GM12872 (cell line): ENCODE results near the gene CCND3.

Experiments used
- TF ChIP-seq, protein P1 (sequence below): IDR thresholded peaks from 3 replicates; pipeline ENCODE4 v1.5.1; 2011; ENCODE audit warnings: low read depth, mild to moderate bottlenecking, low read length, moderate library complexity; ENCODE audit not compliant: insufficient read depth

The CCND3 gene

DNA sequence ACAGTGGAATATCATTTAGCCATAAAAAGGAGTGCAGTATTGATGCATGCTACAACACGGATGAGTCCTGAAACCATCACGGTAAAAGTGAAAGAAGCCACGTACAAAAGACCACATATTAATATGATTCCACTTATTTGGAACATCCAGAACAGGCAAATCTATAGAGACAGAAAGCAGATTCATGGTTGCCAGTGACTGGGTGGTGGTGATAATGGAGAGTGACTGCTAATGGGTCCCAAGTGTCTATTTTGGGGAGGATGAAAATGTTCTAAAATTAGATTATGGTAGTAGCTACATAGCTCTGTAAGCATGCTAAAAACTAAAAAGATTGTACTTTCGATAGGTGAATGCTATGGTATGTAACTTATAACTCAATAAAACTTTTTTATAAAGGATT, 18.4 kb upstream of the CCND3 start:
- TF ChIP-seq, protein P1, sequence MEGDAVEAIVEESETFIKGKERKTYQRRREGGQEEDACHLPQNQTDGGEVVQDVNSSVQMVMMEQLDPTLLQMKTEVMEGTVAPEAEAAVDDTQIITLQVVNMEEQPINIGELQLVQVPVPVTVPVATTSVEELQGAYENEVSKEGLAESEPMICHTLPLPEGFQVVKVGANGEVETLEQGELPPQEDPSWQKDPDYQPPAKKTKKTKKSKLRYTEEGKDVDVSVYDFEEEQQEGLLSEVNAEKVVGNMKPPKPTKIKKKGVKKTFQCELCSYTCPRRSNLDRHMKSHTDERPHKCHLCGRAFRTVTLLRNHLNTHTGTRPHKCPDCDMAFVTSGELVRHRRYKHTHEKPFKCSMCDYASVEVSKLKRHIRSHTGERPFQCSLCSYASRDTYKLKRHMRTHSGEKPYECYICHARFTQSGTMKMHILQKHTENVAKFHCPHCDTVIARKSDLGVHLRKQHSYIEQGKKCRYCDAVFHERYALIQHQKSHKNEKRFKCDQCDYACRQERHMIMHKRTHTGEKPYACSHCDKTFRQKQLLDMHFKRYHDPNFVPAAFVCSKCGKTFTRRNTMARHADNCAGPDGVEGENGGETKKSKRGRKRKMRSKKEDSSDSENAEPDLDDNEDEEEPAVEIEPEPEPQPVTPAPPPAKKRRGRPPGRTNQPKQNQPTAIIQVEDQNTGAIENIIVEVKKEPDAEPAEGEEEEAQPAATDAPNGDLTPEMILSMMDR = no peak

DNA sequence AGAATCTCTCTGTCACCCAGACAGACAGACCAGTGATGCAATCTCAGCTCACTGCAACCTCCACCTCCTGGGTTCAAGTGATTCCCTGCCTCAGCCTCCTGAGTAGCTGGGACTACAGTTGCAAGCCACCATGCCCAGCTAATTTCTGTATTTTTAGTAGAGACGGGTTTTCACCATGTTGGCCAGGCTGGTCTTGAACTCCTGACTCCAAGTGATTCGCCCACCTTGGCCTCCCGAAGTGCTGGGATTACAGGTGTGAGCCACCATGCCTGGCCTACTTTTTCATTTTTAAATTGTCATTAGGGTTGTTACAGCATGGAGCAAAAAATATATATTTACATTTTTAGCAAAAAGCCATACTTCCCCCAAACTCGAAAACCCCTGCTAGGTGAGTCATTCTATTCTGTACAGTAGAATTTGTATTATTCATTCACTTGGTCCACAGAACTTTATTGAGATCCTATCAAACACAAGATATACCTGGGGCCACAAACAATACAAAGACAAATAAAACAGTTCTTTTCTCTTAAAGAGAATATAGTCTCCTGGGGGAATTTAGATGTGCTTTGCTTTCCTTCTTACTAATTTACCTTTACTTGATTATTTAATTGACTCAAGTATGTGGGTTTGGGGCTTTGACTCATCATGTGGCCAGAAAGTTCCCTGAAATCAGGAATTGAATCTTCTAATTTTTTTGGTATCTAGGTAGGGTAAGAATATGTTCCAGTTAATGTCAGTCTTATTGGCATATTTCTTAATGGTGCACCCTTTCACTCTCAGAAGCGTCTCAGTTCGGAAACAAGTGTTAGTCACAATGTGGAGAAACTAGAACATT, 16.6 kb upstream of the CCND3 start:
- TF ChIP-seq, protein P1 = no peak

DNA sequence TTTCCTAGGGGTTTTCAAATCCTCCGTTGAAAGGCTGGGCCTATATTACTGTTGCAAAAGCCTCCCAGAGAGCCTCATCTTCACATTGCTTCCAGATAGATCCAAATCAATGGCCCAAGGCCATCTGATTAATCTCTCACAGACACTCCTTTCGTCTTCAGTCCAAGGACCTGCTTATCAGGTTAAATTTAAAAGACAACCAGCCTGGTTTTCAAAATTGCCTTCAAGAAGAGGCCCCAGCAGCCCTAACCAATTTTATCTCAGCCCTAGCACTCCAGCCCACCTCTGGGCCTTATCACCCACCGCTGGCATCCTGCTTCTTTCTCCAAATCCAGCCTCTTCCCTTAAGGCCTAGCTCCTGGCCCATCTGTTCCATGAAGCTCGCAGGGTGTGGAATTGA, 15.5 kb upstream of the CCND3 start:
- TF ChIP-seq, protein P1 = no peak

DNA sequence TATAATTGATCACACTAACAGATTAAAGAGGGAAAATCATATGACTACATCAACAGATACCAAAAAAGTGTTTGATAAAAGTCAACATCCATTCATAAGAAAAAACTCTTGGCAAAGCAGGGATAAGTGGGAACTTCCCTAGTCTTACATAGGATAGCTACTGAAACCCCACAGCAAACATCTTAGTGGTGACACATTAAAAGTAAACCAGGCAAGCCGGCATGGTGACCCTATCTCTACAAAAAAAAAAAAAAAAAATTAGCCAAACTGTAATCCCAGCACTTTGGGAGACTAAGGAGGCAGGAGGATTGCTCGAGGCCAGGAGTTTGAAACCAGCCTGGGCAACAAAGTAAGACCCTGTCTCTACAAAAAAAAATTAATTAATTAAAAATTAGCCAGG, 13.8 kb upstream of the CCND3 start:
- TF ChIP-seq, protein P1 = no peak

DNA sequence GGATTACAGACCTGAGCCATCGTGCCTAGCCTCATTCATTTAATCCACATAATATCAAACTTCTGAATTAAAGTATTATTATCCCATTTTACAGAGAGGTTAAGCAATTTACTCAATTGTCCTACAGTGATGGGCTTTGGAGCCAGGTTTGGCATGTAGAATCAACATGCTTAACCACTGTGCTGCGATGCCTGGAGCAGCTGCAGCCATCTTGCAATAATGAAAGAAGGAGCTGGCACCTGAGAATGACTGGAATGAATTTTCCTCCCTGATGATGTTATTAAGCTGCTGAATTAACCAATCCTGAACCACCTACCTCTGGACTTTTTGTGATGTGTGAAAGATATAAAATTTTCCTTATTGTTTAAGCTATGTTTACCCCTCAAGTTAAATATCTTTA, 13.1 kb upstream of the CCND3 start:
- TF ChIP-seq, protein P1 = no peak

DNA sequence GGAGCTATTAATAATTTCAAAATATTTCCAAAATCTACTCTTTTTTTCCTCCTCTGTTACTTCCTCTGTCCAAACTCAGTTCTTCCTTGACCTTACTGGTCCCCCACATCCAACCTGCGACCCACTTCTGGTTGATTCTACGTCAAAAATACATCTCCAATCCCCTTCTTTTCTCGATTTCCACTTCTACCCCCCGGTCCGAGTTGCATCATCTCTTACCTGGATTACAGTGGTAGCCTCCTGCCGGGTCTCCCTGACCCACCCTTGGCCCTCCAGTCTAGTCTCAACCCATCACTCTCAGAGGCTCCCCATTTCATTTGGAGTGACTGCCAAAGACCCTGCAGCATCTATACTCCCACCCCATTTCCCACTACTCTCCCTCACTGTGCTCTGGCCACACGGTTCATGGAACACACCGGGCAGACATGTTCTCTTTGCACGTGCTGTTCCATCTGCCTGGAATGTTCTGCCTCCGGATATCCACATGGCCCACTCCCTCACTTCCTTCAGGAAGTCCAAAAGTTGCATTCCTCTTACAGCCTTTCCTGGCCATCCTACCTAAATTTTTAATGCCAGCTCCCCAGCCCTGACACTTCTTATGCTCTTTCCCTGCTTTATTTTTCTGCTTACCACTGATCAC, 6.1 kb upstream of the CCND3 start:
- TF ChIP-seq, protein P1 = no peak

DNA sequence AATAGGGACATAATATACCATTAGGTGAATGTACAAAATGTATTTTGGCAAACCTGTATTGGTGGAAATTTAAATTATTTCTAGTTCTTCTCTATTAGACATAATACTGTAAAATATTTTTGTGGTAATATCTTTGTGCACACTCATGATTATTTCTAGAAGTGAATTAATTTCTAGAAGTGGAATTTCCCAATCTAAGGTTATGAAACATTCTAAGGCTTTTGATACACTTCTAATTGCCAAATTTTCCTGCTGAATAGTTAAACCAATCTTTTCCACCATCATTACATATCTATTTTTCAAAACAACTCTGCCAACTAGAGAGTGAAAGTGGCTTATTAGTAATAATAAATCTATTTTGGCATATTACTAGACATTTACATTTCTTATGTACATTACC, 1.8 kb upstream of the CCND3 start:
- TF ChIP-seq, protein P1 = no peak
